Testis (tissue), 2 donors: ENCODE data around the gene SCARB1.

ENCODE experiments used
- POLR2A ChIP-seq: fragments of 450-650 bp; IDR thresholded peaks from one replicate; pipeline ENCODE4 v1.6.1; 2017; ENCODE audit warnings: antibody characterized with exemption, mild to moderate bottlenecking, moderate library complexity
- TF ChIP-seq, protein P1 (sequence below), 3 experiments: fragments of 450-650 bp in 2 of 3; fragments of 200-600 bp in 1 of 3; sonication (generic) in 1 of 3; IDR thresholded peaks; one replicate each; pipeline ENCODE4 v1.5.1; 2016 to 2019; ENCODE audit warnings: antibody characterized with exemption in 3 of 3, mild to moderate bottlenecking in 2 of 3, moderate library complexity in 1 of 3

DNA sequence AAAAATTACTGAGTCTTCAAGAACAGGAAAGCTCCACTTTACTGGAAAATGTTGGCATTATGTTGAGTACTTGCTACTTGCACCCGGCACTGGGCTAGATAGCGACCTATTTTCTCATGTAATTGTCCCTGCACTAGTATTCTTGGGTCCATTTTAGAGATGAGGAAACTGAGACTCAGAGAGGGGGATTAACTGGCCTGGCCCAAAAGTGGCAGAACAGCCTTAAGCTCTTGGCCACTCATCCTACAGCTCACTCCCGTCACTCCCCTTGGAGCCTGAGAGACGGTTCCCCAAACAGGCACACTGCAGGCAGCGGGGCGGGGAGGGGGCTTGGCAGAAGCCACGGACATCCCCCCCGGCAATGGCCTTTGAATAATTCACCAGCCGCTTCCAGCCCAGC is 113.9 kb downstream of the SCARB1 start:
- TF ChIP-seq POLR2A, result no peak
- TF ChIP-seq, protein P1, sequence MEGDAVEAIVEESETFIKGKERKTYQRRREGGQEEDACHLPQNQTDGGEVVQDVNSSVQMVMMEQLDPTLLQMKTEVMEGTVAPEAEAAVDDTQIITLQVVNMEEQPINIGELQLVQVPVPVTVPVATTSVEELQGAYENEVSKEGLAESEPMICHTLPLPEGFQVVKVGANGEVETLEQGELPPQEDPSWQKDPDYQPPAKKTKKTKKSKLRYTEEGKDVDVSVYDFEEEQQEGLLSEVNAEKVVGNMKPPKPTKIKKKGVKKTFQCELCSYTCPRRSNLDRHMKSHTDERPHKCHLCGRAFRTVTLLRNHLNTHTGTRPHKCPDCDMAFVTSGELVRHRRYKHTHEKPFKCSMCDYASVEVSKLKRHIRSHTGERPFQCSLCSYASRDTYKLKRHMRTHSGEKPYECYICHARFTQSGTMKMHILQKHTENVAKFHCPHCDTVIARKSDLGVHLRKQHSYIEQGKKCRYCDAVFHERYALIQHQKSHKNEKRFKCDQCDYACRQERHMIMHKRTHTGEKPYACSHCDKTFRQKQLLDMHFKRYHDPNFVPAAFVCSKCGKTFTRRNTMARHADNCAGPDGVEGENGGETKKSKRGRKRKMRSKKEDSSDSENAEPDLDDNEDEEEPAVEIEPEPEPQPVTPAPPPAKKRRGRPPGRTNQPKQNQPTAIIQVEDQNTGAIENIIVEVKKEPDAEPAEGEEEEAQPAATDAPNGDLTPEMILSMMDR (IDR thresholded peaks at IDR 0.05), result no peak
